Activated naive CD8-positive, alpha-beta T cell (primary cell): Measurements from ENCODE around the gene COPS9.
A peak's percentile ranks its signal among the peaks of the same experiment; 100 is the strongest.

Experiments
- H3K27ac Mint-ChIP-seq: one replicate; pipeline ENCODE4 v1.8.0; 2021; ENCODE audit warnings: mixed read lengths
- H3K27me3 Mint-ChIP-seq: one replicate; pipeline ENCODE4 v1.8.0; 2021; ENCODE audit warnings: mixed read lengths
- H3K36me3 Mint-ChIP-seq: one replicate; pipeline ENCODE4 v1.8.0; 2021; ENCODE audit warnings: mixed read lengths
- H3K4me1 Mint-ChIP-seq: one replicate; pipeline ENCODE4 v1.8.0; 2021; ENCODE audit warnings: low read depth, mixed read lengths
- H3K4me3 Mint-ChIP-seq: one replicate; pipeline ENCODE4 v1.8.0; 2021; ENCODE audit warnings: mild to moderate bottlenecking, mixed read lengths
- H3K9me3 Mint-ChIP-seq: one replicate; pipeline ENCODE4 v1.8.0; 2021; ENCODE audit warnings: low read depth, mixed read lengths

COPS9 gene

DNA sequence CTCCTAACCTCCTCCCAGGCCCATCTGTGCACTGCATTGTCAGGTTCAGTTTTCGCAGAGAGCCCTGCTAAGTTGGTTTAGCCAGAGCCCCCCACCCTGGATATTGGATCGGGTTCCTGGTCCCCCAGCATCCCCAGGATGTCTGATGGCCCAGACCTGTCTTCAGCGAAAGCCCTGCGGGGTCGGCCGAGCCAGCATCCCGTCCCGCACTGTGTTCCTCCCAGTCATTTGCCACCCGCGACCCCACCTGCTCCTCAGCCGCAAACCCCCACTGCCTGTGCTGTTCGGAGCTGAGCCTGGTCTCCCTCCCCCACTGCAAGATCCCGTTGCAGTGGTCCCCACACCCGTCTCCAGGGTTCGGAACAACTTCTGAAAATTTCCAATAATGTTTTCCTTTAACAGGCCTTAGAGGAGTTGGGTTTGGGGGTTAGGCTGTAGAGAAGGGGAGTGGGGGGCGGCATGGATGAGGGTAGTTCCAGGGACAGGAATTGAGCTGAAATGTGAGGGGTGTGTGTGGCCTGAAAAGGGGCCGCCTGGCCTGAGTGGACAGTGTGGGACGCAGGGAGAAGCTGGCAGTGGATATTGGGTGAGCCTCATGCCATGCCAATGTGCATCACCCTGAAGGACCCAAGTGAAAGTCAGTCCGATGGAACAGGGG, 1.6 kb upstream of the COPS9 start:
- Mint-ChIP-seq H3K27ac (no peak overlapping the region), H3K4me3 (peak overlapping the region; percentile 96), H3K27me3 (no peaks in the 10 kb centered on the region), H3K9me3 (no peaks in the 10 kb centered on the region), H3K36me3 (no peaks in the 10 kb centered on the region), H3K4me1 (peaks cover 27% of the 10 kb centered on the region)

DNA sequence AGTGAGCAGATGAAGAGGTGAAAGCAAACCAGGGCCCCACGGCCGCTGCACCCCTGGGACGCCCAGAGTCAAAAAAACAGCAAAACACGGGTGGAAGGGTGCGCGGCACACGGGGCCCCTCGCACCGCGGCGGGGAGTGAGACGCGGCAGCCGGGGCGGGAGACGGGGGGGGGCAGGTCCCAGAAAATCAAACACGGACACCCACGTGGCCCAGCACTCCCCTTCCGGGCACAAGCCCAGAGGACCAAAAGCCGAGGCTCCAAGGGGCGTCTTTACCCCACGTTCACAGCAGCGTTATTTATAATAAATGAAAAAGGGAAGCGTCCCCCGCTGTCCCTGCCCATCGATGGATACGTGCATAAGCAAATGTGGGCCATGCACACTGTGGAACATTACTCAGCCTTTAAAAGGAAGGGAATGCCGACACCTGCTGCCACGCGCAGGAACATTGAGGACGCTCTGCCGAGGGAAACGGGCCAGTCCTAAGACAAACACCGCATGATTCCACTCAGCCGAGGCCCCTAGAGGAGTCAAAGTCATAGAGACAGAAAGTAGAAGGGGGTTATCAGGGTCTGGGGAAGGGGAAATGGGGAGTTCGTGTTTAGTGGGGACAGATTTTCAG, 677 bp upstream of the COPS9 start:
- Mint-ChIP-seq H3K9me3 (no peaks in the 10 kb centered on the region), H3K4me3 (peak overlapping the region; percentile 96), H3K27ac (peak overlapping the region; percentile 82), H3K4me1 (peaks cover 27% of the 10 kb centered on the region), H3K27me3 (no peaks in the 10 kb centered on the region), H3K36me3 (peaks cover 2% of the 10 kb centered on the region)

DNA sequence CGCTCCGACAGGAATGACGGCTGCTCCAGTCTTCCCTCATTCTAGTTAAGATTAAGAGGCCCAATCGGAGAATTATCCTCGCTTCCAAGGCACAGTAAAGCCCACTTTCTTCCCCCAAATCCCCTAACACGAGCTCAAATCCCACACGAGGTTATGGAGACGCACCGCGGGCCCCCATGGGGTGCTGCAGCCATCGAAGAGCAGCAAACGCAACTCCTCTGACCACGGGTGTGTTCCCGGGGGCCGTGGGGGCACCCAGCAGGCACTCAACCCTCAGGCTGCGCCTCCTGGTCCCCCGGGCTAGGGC, 446 bp downstream of the COPS9 start:
- H3K27me3 Mint-ChIP-seq = no peaks in the 10 kb centered on the region
- H3K36me3 Mint-ChIP-seq = peaks cover 2% of the 10 kb centered on the region
- peak overlapping the region; percentile 93 for H3K27ac Mint-ChIP-seq
- H3K4me3 Mint-ChIP-seq = peak overlapping the region; percentile 96
- H3K9me3 Mint-ChIP-seq = no peaks in the 10 kb centered on the region
- H3K4me1 Mint-ChIP-seq = peaks cover 27% of the 10 kb centered on the region

DNA sequence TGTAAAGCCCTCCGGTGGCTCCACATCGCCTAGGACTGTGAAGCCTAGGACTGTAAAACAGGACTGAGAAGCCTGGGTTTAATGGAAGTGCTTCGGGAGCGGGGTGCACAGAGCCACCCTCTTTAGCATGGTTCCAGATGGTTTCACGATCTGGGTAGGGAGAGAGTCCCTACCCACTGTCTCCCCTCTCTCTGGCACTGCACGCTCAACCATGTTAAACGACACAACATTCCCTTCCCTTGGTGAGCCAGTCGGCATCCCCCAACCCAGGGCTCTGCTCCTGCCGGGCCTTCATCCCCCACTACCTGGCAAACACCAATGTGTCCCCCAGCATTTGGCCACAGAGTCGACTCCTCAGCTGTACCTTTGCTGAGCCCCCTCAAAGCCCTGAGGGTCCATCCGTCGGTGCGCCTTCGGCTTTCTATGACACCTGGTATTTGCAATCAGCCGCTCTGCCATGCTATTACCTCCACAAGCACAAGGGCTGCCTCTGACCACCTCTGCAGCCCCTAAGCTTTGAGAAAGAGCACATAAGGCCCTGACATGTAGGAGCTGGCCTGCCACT, 1.1 kb downstream of the COPS9 start:
- peaks cover 2% of the 10 kb centered on the region for H3K36me3 Mint-ChIP-seq
- H3K4me3 Mint-ChIP-seq = peak overlapping the region; percentile 96
- H3K27ac Mint-ChIP-seq = peak overlapping the region; percentile 93
- H3K4me1 Mint-ChIP-seq = peaks cover 27% of the 10 kb centered on the region
- no peaks in the 10 kb centered on the region for H3K27me3 Mint-ChIP-seq
- no peaks in the 10 kb centered on the region for H3K9me3 Mint-ChIP-seq

DNA sequence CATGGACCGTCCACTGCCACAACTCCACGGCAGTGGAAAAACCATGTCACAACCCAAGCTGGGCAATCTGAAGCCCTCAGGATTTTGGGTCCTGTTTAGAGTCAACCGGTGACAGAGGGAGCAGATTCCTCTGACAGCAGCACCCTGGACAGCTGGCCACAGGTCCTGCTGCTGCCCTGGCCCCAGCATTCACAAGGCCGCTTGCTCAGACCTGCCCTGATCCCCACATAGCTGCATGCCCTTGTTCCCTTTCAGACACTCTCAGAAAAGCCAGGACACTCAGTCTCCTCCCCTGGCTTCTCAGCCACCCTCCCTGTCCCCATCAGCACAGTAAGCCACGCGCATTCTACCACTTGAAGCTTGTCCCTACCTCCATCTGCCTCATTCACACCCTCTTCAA, 1.6 kb downstream of the COPS9 start:
- no peaks in the 10 kb centered on the region for H3K27me3 Mint-ChIP-seq
- H3K36me3 Mint-ChIP-seq = peaks cover 2% of the 10 kb centered on the region
- H3K27ac Mint-ChIP-seq = peak overlapping the region; percentile 93
- no peaks in the 10 kb centered on the region for H3K9me3 Mint-ChIP-seq
- peaks cover 27% of the 10 kb centered on the region for H3K4me1 Mint-ChIP-seq
- peak overlapping the region; percentile 96 for H3K4me3 Mint-ChIP-seq

DNA sequence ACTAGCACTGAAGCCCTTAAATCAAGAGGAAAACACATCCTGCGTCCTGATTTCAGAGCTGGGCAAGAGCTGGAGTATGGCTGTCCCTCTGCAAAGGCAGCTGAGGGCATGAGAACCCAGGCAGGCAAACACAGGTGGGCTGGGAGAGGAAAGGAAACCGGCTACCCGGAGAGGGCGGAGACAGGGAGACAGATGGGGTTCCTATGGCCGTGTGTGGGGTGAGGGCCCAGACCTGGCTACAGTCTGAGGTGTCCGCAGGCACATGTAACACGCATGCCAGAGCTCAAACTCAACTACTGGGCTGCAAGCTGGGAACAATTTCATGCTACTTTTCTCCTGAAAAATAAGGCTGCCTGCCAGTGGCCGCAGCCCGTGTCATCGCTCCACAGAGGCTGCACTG, 2.7 kb downstream of the COPS9 start:
- Mint-ChIP-seq H3K4me3 (peak overlapping the region; percentile 53), H3K9me3 (no peaks in the 10 kb centered on the region), H3K27ac (peak overlapping the region; percentile 17), H3K4me1 (peaks cover 27% of the 10 kb centered on the region), H3K27me3 (no peaks in the 10 kb centered on the region), H3K36me3 (peaks cover 2% of the 10 kb centered on the region)

DNA sequence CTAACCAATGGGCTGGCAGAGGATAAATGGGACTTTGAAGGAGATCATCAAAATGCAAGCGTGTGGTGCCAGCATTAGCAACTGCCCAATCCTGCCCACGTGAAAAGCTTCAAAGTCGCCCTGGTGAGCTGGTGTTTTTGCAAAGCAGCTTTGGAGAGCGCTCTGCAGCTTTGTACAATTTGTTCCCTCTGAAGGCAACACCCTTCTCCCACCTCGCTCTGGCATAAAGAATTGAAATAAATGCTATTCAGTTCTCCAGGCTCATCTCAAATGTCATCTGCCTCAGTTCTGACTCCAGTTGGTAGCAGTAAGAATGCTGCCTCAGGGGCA, 3.5 kb downstream of the COPS9 start:
- H3K4me3 Mint-ChIP-seq = no peak overlapping the region
- H3K9me3 Mint-ChIP-seq = no peaks in the 10 kb centered on the region
- H3K36me3 Mint-ChIP-seq = peaks cover 2% of the 10 kb centered on the region
- peaks cover 27% of the 10 kb centered on the region for H3K4me1 Mint-ChIP-seq
- H3K27ac Mint-ChIP-seq = no peak overlapping the region
- H3K27me3 Mint-ChIP-seq = no peaks in the 10 kb centered on the region

DNA sequence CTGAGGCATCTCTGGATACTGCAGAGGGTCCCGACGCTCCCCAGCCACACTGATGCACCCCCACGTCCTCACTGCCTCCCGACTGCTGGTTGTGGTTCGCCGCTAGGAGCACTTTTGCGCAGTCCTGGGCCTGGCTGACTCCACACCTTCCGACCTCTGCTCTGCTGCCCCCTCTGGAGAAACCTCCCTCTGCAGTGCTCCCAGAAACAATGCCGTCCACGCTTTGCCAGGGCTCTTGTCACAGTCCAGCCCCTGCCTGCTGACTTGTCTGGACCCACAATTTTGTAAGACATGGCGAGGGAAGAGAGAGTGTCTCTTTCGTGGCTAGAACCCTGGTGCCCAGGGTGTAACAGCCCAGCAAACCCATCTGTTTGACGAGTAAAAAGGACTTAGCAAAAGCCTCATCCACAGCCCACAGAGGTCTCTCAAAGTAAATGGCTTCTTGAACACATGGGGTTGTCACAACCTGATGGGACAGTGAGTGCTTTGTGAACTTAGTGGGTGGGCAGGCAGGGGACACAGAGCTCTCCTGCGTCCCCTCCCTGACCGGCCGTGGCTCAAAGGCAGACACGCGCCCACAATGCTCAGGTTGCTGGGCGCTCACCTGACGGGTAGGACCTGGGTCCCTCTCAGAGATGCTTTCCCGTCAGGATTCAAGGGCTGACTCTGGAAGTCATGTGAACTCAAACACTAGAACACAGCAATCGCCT, 4.0 kb downstream of the COPS9 start:
- Mint-ChIP-seq H3K27me3 (no peaks in the 10 kb centered on the region), H3K9me3 (no peaks in the 10 kb centered on the region), H3K36me3 (peaks cover 4% of the 10 kb centered on the region), H3K4me1 (peaks cover 25% of the 10 kb centered on the region), H3K27ac (no peak overlapping the region), H3K4me3 (no peak overlapping the region)

DNA sequence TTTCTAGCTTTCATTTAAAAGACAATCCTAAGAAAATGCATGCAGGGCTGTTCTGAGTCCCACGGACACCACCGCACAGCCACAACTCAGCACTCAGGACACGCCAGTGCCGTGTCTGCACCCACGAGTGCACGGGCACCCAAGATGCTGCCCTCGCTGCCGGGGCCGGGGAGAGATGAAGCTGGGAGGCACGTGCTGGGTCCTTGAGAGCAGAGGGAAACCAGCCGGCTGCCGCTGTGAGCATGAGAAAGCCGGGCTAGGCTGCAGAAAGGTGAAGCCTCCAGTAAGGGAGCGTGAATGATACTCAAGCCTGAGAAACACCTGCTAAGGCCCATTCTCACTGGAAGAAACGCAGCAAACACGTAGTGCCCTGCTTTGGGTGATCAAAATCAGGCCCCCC, 4.8 kb downstream of the COPS9 start:
- H3K4me3 Mint-ChIP-seq = no peak overlapping the region
- H3K4me1 Mint-ChIP-seq = peaks cover 22% of the 10 kb centered on the region
- peaks cover 4% of the 10 kb centered on the region for H3K36me3 Mint-ChIP-seq
- H3K27me3 Mint-ChIP-seq = no peaks in the 10 kb centered on the region
- no peaks in the 10 kb centered on the region for H3K9me3 Mint-ChIP-seq
- no peak overlapping the region for H3K27ac Mint-ChIP-seq

DNA sequence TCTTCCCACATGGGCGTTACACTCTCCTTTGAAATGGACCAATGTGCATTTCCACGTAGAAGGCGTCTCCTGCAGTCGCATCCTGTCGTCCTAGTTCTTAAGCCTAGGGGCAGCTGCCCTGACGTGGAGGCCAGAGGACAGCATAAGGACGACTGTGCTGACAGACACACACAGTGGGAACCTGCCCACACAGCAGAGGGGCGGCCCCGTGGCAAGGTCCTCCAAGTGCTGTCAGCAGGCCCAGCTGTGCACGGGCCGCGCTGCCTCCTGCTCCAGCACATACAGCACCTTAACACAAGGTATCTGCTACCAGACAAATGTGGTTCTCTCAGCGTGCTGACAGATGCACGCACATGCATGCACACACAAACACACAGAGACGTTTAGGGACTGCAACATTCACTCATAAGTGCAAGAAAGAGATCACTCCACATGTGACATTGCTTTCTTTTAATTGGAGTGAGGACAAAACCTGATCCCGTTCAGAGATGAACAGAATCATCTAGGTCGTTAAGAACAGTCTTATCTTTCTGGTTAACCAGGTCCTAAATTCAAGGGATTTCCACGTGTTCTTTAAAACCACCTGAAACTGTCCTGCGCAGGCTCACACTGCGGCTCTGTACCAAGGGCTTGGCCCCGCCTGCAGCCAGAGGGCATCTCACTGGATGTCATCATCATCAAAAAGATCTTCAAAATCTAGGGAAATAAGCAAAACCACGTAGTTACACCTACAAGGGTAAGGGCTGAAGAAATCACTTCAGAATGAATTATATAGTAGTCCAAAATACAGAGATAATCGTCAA, 5.5 kb downstream of the COPS9 start:
- Mint-ChIP-seq H3K4me1 (peaks cover 21% of the 10 kb centered on the region), H3K27me3 (no peaks in the 10 kb centered on the region), H3K36me3 (peaks cover 9% of the 10 kb centered on the region), H3K4me3 (no peak overlapping the region), H3K27ac (no peak overlapping the region), H3K9me3 (no peaks in the 10 kb centered on the region)

DNA sequence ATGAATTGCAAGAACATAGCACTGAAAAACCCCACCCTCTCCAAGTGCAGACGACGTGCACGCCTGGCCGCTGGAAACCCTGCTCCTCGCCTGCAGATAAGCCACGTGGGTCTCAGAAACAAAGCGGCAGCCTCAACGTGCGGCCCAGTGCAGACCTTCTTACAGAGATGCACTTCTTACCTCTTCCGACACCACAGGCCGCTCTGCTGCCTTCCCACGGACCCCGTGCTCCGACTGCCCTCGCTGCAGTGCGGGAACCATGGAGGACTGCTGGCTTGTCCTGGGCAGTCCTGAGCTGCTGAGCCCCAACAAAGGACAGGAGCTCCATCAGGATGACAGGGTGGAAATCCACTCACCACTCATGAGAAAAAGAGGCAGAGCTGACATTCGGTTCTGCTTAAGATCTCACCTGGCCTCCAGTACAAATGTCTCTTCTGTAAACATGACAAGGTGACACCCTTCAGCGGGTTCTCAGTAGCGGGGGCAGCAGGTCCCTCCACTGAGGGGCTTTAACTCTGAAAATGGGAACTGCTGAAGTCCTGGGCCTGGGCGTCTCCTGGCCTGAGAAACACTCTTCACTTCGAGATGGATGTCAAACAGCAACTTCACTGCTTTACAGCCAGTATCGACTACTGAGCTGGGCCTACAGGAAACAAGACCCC, 6.2 kb downstream of the COPS9 start:
- Mint-ChIP-seq H3K4me1 (peaks cover 14% of the 10 kb centered on the region), H3K27me3 (no peaks in the 10 kb centered on the region), H3K9me3 (no peaks in the 10 kb centered on the region), H3K27ac (no peak overlapping the region), H3K36me3 (peaks cover 11% of the 10 kb centered on the region), H3K4me3 (no peak overlapping the region)

DNA sequence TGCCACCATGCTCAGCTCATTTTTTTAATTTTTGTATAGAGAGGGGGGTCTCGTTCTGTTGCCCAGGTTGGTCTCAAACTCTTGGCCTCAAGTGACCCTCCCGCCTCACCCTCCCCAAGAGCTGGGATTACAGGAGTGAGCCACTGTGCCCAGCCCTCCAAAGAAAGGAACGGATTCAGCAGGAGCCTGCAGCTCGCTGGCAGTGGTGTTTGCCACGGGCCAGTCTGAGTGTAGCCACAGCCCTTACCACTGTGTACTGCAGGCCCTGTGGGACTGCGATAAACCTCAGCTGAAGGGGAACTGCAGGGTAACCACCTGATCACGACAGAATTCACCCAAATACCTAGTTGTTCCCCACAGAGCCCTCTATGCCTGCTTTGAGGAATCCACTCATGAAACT, 6.8 kb downstream of the COPS9 start:
- no peak overlapping the region for H3K27ac Mint-ChIP-seq
- H3K36me3 Mint-ChIP-seq = peaks cover 11% of the 10 kb centered on the region
- H3K27me3 Mint-ChIP-seq = no peaks in the 10 kb centered on the region
- no peaks in the 10 kb centered on the region for H3K9me3 Mint-ChIP-seq
- peaks cover 9% of the 10 kb centered on the region for H3K4me1 Mint-ChIP-seq
- H3K4me3 Mint-ChIP-seq = no peak overlapping the region

DNA sequence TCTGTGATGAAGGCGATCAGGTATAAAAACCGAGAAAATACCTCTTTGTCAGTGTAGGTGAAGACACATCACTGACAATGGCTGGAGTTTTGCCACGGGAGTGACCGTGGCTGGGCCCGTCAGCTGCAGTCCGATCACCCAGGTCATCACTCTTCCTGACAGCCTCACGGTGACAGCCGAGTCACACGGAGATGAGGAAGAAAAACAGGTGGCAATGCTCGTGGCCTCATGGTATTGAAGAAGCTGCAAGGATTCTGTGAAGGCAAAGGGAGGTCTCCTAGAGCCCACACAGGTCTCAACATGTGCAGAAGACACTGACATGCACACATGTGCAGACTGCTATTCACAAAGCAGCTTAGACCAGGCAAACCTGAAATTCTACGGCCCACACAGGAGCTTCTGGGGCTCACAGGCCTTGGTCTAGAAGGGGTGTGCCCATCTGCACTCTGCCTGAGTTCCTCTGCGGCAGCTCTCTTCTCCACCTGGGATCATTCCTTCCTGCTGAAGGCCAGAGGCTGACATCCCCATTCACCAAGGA, 7.4 kb downstream of the COPS9 start:
- peaks cover 3% of the 10 kb centered on the region for H3K4me1 Mint-ChIP-seq
- H3K4me3 Mint-ChIP-seq = no peak overlapping the region
- no peaks in the 10 kb centered on the region for H3K9me3 Mint-ChIP-seq
- H3K36me3 Mint-ChIP-seq = peaks cover 11% of the 10 kb centered on the region
- H3K27ac Mint-ChIP-seq = no peak overlapping the region
- no peaks in the 10 kb centered on the region for H3K27me3 Mint-ChIP-seq

DNA sequence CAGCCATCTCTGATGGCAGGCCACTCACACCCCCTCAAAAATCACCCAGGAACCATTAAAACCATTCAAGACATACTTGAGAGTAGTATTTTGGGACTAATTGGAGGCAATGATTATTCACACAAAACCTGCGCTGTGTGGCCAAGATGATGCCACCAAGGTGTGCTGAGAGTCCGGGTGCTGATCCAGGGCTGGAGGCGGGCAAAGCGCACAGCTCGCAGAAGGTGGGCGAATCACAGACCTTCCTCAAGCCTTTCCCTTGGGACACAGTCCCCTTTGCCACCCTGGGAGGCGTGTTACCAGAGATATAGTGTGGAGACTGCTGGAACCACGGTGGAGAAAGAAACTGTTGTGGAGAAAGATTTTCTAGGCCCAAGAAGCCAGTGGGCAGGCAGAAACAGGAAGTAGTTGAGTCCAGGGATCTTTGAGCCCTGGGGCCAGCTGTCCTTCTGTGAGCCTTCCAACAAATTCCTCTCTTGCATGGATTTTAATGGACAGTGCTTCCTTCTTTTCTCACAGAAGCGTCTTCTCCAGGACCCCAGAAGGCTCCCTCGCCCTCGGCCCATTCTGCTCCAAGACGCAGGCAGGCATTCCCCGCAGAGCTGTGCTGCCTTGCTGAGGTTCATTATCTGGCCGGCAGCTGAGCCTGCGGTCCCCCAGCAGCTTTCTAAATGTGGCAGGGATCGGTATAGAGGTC, 8.0 kb downstream of the COPS9 start:
- Mint-ChIP-seq H3K4me1 (no peaks in the 10 kb centered on the region), H3K4me3 (no peak overlapping the region), H3K9me3 (no peaks in the 10 kb centered on the region), H3K36me3 (peaks cover 11% of the 10 kb centered on the region), H3K27me3 (no peaks in the 10 kb centered on the region), H3K27ac (no peak overlapping the region)
